T-helper 22 cell (primary cell): ENCODE measurements around the gene TTC28.
"Not testable (repeated sequence)": the region's sequence is repeated elsewhere in the genome, so short reads cannot be mapped to it uniquely, and the experiment has no call there.

Experiments used
- DNase-seq: peaks from one replicate; pipeline ENCODE4 v3.0.0-alpha.2; 2020; ENCODE audit warnings: low read depth

Gene TTC28

GRCh38 chr22:28180804-28181731 is 498.6 kb downstream of the TTC28 start:
- no peak for DNase-seq

- DNase-seq, result no peak
These were observed 500.2 kb downstream of the TTC28 start for GRCh38 chr22:28179392-28179791.

- DNase-seq, result no peak
These were observed 503.7 kb downstream of the TTC28 start for GRCh38 chr22:28175730-28176492.

- DNase-seq, result no peak
These were observed 505.1 kb downstream of the TTC28 start for GRCh38 chr22:28174509-28174908.

GRCh38 chr22:28172892-28173670 is 506.6 kb downstream of the TTC28 start:
- DNase-seq, result no peak

GRCh38 chr22:28171712-28172111 is 507.9 kb downstream of the TTC28 start:
- no peak for DNase-seq

GRCh38 chr22:28171115-28171514 is 508.5 kb downstream of the TTC28 start:
- DNase-seq, result no peak

- not testable (repeated sequence) for DNase-seq
These were observed 510.3 kb downstream of the TTC28 start for GRCh38 chr22:28169314-28169713.

- no peak for DNase-seq
These were observed 523.8 kb downstream of the TTC28 start for GRCh38 chr22:28155808-28156207.

GRCh38 chr22:28154861-28155260 is 524.8 kb downstream of the TTC28 start:
- no peak for DNase-seq

GRCh38 chr22:28151151-28151816 is 528.4 kb downstream of the TTC28 start:
- no peak for DNase-seq

- no peak for DNase-seq
These were observed 530.7 kb downstream of the TTC28 start for GRCh38 chr22:28148816-28149465.

GRCh38 chr22:28147401-28147800 is 532.2 kb downstream of the TTC28 start:
- no peak for DNase-seq

GRCh38 chr22:28146401-28147314 is 533.0 kb downstream of the TTC28 start:
- no peak for DNase-seq

- no peak for DNase-seq
These were observed 535.5 kb downstream of the TTC28 start for GRCh38 chr22:28143961-28144745.

GRCh38 chr22:28143241-28143865 is 536.3 kb downstream of the TTC28 start:
- no peak for DNase-seq

GRCh38 chr22:28142361-28142961 is 537.2 kb downstream of the TTC28 start:
- no peak for DNase-seq

GRCh38 chr22:28141614-28142013 is 538.0 kb downstream of the TTC28 start:
- no peak for DNase-seq
